Measurements from ENCODE around the gene AADAT.

DNA sequence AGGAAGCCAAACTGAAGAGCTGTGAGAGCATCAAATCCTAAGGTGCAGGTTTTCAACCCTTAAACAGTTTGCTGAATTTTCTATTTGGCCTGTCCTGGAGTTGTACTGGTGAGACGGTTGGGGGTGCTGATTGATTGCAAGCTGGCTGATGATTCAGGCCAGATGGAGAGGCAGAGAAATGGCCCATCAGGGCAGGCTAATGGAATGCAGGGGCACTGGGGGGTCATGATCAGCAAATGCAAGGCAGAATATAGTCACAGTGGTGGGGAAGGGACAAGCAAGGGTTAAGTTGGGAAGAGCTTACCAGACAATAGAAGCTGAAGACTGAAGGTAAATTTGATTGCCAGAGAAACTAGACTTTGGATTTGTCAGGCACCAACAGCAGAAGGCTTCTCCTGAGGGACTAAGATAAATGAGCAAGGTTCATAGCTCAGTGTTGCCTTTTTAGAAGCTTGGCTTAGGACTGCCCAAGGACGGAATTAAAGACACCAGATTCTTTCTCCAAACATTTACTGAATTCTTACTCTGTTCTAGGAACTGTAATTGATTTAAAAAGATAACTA is 4.3 kb upstream of the AADAT start:
- TF ChIP-seq, protein P1, sequence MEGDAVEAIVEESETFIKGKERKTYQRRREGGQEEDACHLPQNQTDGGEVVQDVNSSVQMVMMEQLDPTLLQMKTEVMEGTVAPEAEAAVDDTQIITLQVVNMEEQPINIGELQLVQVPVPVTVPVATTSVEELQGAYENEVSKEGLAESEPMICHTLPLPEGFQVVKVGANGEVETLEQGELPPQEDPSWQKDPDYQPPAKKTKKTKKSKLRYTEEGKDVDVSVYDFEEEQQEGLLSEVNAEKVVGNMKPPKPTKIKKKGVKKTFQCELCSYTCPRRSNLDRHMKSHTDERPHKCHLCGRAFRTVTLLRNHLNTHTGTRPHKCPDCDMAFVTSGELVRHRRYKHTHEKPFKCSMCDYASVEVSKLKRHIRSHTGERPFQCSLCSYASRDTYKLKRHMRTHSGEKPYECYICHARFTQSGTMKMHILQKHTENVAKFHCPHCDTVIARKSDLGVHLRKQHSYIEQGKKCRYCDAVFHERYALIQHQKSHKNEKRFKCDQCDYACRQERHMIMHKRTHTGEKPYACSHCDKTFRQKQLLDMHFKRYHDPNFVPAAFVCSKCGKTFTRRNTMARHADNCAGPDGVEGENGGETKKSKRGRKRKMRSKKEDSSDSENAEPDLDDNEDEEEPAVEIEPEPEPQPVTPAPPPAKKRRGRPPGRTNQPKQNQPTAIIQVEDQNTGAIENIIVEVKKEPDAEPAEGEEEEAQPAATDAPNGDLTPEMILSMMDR (conservative IDR thresholded peaks at IDR 0.05; ENCODE audit: low read length), result no peak
- TF ChIP-seq EZH2phosphoT487 (IDR thresholded peaks at IDR 0.05; ENCODE audit: borderline replicate concordance, low read depth, low read length), result no peak
